HG02840 (cell line): ENCODE measurements around the gene HIVEP3.

Source experiments
- ATAC-seq: cut with Tn5 transposase; IDR thresholded peaks from one replicate; pipeline ENCODE4 v1.9.1; 2021; ENCODE audit warnings: mild to moderate bottlenecking, moderate library complexity, moderate number of reproducible peaks; ENCODE audit not compliant: unreplicated experiment, low FRiP score

Gene HIVEP3

DNA sequence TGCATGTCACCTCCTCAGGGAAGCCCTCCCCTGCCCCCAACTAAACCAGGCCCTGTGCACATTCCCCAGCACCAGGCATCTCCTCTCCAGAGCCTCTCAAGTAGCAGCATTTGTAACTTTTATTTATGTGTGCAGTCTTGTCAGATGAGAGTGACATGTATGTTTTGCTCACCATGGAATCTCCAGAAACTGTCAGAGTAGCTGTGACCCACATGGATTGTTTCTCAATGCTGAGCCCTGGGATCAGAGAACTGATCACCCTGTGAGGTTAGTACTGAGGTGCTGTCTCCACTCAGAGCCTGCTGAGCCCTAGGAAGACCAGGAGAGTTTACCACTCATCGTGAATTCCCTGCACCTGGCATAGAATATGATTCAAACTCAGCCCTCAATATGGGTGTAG, 243.3 kb downstream of the HIVEP3 start:
- ATAC-seq, result no peak

DNA sequence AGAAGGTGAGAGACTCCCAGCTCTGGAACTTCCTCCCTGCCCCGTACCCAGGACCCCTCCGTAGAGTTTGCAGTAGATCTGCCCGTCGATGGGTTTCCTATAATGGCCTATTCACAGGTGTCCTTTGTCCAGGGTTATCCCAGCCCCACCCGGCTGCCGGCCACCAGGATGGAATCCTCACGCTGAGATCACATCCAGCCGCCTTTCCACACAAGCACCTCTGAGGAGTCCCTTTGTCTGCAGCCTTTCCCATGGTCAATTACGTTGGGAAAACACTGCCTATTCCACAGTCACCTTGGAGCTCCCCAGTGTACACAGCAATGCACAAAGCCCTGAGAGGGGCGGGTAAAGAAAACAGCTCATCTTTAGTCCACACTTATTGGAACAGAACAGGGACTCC, 244.2 kb downstream of the HIVEP3 start:
- no peak for ATAC-seq

DNA sequence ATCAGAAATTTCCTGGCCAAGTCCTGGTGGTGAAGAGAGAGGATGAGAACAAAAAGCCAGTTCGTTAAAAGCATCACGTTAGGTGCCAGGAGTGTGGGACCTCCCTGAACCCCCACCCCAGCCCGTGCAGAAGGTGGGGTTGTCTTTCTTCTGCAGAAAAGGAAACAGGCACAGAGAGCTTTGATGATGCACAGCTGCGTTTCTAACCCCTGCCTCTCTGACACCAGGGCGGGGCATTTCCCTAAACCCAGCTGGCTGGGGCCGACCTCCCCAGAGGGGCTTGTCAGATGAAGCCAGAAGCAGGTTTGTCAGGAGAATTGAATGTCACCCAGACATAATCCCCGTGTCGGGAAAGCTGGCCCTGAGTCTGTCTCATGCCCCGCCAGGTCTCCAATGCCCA, 244.9 kb downstream of the HIVEP3 start:
- no peak for ATAC-seq

DNA sequence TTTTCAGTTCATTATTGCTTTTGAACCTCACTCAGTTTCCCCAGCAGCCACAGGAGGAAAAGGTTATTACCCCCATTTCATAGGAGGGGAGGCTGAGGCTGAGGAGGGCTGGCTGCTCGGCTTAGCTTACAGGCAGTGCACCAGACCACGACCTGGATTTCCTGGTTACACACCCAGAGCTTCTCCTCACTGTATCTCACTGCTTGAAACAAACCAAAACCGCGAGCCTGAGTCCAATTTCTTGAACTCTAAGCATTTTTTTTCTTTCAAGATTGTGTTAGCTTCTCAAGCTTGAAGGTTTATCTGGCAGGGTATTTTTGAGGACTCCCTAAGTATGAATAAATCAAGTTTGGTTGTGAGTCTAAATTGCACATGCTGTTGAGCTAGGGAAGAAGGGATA, 245.3 kb downstream of the HIVEP3 start:
- ATAC-seq, result peak; percentile 50

DNA sequence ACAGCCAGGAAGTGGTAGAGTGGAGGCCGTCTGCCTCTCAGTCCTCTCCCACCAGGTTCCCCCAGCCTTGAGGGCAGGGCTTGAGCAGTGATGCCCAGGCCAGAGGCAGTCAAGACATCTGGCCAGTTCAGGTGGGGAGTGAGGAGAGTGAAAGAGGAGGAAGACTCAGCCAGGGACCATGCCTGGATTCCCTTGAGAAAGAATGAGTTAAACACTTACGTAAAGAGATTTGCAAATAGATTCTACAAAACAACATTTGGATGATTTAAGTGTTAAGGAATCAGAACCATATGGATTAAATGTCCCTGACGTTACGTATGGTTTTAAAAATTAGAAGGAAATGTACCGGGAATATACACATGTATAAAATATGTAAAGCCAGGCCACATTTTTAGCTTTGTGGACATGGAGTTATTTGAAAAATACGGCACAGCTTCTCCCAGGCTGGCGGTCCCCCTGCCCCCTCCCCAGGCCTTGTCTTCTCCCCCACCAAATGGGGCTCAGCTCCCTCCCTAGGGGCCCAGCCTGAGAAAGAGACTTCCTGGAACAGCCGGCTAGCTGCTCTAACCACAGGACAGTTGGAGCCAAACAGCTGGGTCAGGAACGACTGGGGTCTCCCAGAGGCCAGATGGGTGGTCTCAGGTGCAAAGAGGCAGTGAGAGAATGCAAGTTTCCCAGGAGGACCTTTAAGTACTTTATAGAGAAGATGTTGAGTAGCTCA, 245.9 kb downstream of the HIVEP3 start:
- ATAC-seq, result no peak

DNA sequence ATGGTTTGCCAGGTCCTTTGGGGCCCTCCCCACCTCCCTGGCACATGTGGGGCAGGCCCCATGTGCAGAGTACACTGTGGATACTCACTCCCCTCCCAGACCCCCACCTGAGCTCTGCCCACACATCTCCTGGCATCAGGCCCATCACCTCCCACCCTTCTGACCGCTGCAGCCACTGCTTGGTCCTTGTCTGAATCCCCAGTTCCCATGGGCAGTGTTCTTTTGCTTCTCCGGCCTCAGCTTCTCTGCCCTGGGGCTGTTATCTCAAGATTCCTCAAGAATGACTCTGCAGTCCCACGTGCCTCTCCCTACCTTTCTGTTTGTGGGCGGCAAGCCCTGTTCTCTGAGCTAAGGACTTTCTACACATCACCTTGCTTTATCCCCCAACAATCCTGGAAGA, 246.5 kb downstream of the HIVEP3 start:
- no peak for ATAC-seq

DNA sequence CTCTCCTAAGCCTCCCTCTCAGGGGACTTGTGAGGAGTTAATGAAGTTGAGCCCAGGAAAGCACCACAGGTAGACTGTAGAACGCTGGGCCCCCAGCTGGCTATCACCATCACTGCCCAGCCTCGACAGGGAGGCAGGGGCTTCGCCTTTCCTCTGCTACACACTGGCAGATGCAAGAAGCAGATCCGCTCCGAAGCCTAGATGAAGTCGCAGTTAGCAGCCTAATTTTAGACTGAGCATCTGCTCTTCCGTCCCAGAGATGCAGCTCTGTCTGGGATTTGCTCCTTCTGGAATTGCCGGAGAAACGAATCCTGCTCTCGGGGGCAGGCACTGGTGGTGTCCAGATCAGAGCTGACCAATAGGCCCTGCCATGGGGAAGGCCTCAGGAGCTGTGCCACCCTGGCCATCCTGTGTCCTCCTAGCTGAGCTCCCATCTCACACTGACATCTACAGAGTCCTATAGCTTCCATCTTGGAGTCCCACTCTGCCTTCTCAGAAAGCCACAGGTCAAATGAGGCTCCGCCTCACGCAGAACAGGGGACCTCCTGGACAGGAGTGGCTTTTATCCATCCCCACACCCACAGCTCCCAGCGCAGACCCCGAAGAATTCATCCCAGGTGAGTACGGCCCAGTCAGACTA, 247.5 kb downstream of the HIVEP3 start:
- ATAC-seq, result no peak

DNA sequence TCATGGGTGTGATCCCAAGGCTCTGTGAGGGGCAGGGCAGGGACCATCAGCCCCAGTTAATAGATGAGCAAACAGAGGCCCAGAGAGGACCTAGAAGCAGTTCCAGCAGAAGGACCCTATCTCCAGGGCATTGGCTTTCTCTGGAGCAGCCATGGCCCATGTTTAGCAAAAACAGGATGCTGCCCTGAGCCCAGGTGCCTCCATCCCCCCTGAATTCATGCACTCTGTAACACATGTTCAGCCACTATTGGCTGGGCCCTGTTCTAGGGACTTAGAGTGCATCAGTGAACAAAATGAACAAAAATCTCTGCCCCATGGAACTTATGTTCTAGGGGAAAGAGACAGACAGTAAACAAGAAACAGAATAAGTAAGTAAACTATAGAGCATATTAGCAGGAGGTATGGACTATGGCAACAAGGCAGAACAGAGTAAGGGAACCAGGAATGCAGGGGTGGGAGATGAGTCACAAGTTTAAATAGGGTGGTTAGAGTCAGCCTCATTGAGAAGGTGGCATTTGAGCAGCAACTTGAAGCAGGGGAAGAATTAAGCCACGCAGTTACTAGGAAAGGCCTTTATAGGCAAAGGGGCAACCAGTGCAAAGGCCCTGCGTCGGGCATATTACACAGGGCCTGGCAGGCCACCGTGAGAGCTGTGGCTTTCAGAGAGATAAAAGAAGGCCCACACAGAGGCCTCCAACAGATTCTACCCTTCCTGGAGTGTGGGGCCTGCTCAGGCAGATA, 248.3 kb downstream of the HIVEP3 start:
- ATAC-seq, result no peak

DNA sequence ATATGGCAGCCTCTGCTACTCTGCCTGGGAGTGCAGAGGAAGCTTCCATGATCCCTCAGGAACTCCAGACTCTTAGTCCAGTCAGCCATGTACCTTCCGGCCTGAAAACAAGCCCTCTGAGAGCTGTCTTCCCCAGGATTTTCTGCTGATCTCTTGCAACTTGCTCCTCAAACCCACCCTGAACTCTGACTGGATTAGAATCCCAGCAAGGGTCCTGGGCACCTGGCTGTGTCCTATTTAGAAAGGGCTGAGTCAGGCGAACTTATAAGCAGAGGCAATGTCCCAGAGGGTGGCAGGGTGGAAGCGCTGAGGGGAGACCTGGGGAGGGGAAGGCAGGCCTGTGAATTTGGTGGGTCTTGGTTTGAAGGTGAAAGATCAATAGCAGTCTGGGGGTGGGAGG, 249.8 kb downstream of the HIVEP3 start:
- ATAC-seq, result no peak

DNA sequence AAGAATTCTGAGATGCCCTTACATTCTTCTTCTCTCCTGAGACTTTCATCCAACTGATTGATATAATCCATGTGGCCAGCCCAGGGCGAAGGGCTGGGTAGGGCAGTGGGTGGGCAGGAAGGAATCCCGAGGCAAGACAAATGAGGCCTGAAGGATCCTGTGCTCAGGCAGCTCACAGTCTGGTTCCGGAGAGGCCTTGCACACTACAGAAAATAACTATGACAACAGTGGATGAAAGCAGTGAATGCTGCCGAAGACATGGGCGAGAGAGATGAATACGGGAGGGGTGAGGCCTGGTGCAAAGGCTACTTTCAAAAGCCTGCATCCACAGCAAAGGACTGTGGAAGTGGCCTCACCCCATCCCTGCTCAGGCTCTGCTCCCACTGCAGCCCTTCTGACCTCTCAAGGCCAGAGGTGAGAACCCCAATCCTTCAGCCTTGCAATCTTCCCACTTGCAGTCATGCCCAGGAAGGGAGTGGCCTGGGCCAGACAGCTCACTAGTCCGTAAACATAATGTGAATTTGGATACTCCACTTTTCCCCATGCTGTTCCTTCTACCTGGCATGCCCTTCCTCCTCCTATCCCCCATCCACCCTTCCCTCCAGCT, 250.6 kb downstream of the HIVEP3 start:
- no peak for ATAC-seq

DNA sequence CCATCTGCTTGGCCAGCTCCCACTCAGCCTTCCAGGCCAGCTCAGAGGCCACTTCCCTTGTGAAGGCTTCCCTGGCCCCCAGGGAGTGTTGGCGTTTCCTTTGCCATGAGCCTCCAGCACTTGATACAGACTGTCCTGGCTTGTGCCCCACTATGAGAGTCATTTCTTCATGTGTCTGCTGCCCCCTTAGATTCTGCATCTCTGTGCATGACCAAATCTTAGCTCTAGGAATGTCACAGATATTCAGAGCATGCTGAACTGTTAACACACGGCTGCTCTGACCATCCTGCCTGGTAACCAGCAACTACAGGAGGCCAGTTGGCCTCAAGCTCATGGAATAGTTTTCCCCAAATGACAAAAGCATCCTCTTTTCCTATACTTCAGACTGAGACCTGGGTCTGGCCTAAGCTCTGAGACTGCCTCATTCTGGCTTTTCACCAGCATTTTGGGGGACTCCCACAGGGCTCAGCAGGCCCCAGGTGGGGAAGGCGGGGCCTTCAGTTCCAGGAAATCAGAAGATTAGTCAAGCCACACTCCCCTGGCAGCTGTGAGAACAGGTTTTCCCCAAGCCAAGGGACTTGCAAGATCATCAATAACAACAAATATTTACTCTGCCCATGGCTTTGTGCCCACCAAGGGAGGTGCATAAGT, 251.6 kb downstream of the HIVEP3 start:
- ATAC-seq, result peak; percentile 53

DNA sequence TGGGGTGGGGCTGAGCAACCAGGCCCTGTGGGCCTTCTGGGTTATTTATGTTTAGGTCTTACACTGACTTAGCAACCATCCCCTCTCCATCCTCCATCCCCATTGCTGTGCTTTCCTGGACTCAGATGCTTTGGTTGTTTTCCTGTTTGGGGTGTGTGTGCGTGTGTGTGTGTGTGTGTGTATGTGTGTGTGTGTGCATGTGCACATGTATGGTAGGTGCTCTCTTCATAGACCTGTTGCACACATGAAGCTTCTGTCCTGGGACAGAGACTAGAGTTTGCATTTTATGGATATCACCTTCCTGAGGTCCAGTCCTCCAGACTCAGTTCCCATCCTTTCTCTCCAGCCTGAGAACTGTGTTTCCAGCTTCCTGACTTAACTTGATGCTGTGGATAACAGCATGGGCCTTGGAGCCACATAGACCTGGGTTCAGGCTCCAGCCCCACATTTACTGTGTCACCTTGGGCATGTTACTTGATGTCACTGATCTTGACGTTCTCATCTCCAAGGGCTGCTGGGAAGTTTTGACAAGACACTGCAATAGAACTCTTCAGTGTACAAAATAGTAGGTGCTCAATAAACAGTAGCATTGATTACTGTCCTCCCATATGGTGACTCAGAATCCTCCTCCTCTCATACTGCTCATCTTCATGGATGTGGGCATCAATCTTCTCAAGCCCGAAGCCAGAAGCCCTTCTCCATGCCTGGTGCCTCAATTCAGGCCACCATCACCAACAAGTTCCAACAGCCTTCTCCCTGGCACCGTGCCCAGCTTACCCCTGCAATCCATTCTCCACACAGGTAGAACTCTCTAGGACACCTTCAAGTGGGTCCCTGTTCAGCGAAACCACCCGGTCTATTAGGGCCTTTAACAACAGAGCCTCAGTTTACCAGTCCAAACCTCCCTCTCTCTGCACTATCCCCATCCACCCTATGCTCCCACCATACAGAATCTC, 252.5 kb downstream of the HIVEP3 start:
- ATAC-seq, result no peak

DNA sequence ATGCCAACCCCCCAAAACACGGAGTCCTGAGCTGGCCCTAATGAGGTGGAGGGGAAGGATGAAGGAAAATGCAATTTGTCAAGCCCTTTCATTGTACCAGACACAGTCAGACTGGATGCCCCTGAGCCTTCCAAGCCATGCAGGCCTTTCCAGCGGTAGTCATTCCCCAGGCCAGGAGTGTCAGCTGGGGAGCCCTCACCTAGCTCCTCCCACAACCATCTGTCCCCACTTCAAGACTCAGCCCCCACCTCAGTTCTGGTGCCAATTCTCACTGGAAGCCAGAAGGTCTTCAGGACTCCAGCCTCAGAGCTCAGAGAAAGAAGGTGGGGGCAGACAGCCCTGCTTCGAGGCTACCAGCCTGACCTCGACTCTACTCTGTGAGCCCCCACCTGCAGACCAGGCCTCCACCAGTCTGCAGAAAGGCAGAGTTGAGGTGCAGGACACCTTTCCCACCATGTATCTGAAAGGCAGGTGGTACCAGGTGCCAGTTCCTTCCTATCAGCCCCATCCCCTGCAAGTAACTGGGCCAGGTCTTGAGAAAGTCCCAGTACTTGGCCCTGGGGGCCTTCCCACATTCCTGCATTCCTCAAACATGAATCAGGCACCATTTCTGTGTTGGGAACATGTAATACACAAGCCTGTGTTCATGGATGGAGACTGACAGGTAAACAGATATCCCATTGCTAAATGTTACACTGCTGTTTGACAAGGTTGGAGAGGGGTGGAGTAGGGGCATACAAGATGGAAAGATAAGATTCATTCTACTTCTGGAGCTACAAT, 253.7 kb downstream of the HIVEP3 start:
- no peak for ATAC-seq

DNA sequence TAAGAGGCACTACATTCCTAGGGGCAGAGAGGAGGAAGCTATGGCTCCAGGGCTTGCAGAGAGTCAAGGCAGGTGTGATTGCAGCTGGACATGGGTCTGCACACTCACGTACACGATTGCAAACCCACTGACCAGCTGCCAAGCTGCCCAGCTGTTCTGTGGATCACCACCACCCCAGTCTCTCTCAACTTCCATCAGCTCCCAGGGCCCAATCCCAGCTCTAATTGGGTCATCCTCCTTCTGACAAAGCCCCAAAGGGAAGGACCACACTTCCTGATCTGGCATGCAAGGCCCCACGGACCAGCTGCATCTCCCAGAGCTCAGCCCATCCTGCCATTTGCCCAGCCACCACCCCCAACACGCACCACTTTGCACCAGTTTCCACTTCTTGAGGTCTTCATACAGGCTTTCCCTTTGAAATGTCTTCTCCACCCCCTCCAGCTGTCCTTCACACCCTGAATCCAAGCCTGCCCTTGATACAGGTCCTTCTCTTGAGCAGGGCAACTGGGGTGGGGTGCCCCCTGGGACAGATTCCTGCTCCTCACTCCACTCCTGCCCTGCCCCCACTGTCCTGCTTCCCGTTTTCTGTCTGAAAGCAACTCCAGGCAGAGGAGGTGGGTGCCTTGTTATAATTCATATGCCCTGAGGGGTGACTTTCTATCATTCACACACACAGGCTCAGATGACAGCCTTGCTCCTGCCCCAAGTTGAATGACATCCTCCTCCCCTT, 254.9 kb downstream of the HIVEP3 start:
- ATAC-seq, result no peak

DNA sequence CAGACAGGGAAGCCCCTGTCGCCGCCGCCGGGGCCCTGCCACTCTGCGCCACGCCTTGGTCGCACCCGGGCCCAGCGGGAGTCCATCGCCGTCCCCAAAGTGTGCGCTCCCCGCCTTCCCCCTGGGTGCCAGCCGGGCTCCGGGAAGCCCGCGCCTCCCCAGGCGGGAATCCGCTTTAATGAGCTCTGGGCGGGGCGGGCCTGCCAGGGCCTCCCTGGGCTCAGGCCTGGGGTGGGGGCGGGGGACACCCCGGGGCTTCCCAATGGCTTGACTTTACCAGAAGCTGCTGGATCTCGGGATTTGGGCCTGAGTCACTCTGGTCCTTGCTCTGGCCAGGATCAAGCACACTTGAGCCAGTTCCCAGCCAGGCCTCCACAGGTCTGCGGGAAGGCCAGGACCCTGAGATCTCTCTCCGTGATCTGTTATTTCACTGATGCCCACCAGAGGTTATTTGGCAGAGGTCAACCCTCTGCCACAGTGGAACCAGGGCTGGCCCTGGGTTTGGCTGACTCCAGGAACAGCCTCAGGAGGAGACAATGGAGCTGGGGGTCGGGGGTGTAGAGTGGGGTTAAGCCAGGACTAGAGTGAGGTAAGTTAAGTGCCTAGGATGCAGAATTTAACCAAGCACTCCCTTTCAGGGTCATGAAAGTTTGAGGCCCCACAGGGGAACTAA, 255.8 kb downstream of the HIVEP3 start:
- no peak for ATAC-seq

DNA sequence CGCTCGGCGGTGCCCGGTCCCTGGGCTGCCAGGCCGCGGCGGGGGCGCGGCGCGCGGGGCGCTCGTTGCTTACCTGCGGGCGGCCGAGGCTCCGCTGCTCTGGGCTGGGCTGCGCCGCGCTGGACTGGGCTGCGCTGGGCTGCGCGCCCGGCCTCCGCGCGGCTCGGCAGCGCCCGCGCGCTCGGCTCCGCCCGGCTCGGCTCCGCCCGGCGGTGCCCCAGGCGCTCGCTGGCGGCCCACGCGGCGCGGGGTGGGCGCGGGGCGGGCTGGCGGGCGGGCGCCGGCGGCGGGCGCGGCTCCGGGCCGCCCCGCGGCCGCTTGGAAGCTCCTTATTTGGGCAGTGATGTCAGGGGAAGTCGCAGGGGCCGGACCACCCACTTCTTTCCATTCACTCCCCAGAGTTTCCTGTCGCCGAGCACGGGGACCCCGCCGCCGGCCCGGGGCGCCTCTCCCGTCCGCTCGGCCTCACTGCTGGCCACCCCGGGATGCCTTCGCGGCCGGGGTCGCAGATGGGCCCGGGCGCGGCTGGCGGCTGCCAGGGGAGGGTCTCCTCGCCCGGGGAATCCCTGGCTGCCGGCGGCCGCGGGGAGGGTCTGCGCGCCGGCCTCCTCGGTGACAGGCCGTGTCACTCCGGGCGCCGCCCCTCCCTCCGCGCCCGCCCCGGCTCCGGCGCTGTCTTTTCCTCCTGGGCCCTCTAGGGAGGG, 256.5 kb downstream of the HIVEP3 start:
- peak; percentile 57 for ATAC-seq

DNA sequence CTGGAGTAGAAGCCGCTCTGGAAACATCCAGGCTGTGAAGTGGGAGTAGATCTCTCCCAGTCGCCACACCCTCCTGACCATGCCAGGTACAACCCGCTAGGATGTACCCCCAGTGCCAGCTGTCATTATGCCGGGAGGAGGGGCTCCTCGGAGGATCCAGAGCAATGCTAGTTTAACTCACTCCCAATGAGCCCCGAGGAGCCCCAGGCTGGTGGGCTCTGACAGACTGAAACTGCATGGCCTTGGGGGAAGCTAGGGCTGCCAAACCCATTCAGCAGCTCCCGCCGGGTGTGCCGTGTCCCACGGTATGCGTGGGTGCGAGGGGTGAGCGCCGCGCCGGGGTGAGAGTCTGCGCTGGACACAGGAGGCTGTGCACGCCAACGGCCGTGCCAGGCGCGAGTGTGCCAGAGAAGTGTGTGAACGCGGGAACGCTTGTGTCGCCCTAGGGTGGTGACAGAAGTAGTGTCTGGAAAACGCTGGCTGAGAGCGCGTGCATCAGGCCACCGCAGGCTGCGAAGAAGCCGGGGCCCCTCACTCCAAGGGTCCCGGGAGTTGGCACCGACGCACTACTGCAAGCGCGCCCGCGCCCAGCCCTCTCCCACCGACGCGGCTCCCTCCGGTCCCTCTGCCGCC, 257.2 kb downstream of the HIVEP3 start:
- peak; percentile 16 for ATAC-seq
